WTC11 (cell line): ENCODE data around the gene COG5. TPM values are rescaled to one million over a fixed set of nuclear protein-coding genes. Genes with fewer than 3 reads are reported as not detected.

Experiments
- ATAC-seq: fragments of 200-7000 bp; cut with Tn5 transposase; 2 replicates; pipeline ENCODE4 v1.10.0; 2021; ENCODE audit warnings: mild to moderate bottlenecking, moderate library complexity
- CTCF ChIA-PET: fragments of 300-600 bp; sonication (Branson Sonifier 250); formaldehyde crosslinking; loops from one replicate; lab custom pipeline; 2021; ENCODE audit warnings: antibody characterized with exemption; lab: Charles Lee
- POLR2A ChIA-PET: fragments of 350-600 bp; sonication (Branson Sonifier 250); formaldehyde crosslinking; loops from one replicate; lab custom pipeline; 2021; ENCODE audit warnings: antibody characterized with exemption; lab: Charles Lee
- DNase-seq: peaks from one replicate; pipeline ENCODE4 v3.0.0; 2021; ENCODE audit warnings: low spot score
- H3K27ac Mint-ChIP-seq: 2 replicates; pipeline ENCODE4 v1.8.0; 2021; ENCODE audit warnings: mixed read lengths
- H3K27me3 Mint-ChIP-seq: 2 replicates; pipeline ENCODE4 v1.8.0; 2021; ENCODE audit warnings: low read depth, mild to moderate bottlenecking, moderate library complexity, mixed read lengths
- H3K36me3 Mint-ChIP-seq: 2 replicates; pipeline ENCODE4 v1.8.0; 2021; ENCODE audit warnings: mixed read lengths
- H3K4me1 Mint-ChIP-seq: 2 replicates; pipeline ENCODE4 v1.8.0; 2022; ENCODE audit warnings: mixed read lengths
- H3K4me3 Mint-ChIP-seq: 2 replicates; pipeline ENCODE4 v1.8.0; 2021; ENCODE audit warnings: mild to moderate bottlenecking, moderate library complexity, mixed read lengths
- H3K9me3 Mint-ChIP-seq: 2 replicates; pipeline ENCODE4 v1.8.0; 2021; ENCODE audit warnings: mixed read lengths
- ATF3 ChIP-seq: sonication (generic); formaldehyde crosslinking; conservative IDR thresholded peaks from 2 replicates; pipeline ENCODE4 v1.8.1; 2022; ENCODE audit warnings: mild to moderate bottlenecking, missing genetic modification reagents
- CTCF ChIP-seq: fragments of 200-600 bp; IDR thresholded peaks from 2 replicates; pipeline ENCODE4 v1.8.0; 2022; ENCODE audit warnings: antibody characterized with exemption
- FOXK1 ChIP-seq: sonication (generic); formaldehyde crosslinking; IDR thresholded peaks from 2 replicates; pipeline ENCODE4 v1.8.0; 2022; ENCODE audit warnings: mild to moderate bottlenecking, moderate library complexity, missing genetic modification reagents
- FOXP1 ChIP-seq: sonication (generic); formaldehyde crosslinking; IDR thresholded peaks from 2 replicates; pipeline ENCODE4 v1.8.0; 2022; ENCODE audit warnings: missing genetic modification reagents, mild to moderate bottlenecking, moderate library complexity, borderline replicate concordance
- HMGA2 ChIP-seq: fragments of 250-450 bp; sonication (Bioruptor Pico); IDR thresholded peaks from 2 replicates; pipeline ENCODE4 v1.4.0; 2021; ENCODE audit warnings: mild to moderate bottlenecking, moderate library complexity
- JAZF1 ChIP-seq: fragments of 250-450 bp; sonication (Bioruptor Pico); IDR thresholded peaks from 2 replicates; pipeline ENCODE4 v1.9.0; 2021; ENCODE audit warnings: moderate library complexity, mild to moderate bottlenecking, inconsistent platforms
- JUN ChIP-seq: sonication (generic); formaldehyde crosslinking; IDR thresholded peaks from 2 replicates; pipeline ENCODE4 v1.8.0; 2023; ENCODE audit warnings: mild to moderate bottlenecking, missing genetic modification reagents
- MAX ChIP-seq: sonication (generic); formaldehyde crosslinking; IDR thresholded peaks from 2 replicates; pipeline ENCODE4 v1.8.0; 2022; ENCODE audit warnings: mild to moderate bottlenecking, missing genetic modification reagents
- NR2C2 ChIP-seq: sonication (generic); formaldehyde crosslinking; IDR thresholded peaks from 2 replicates; pipeline ENCODE4 v1.8.0; 2022; ENCODE audit warnings: mild to moderate bottlenecking, missing genetic modification reagents
- OVOL2 ChIP-seq: fragments of 250-450 bp; sonication (Bioruptor Pico); IDR thresholded peaks from 2 replicates; pipeline ENCODE4 v1.9.0; 2021; ENCODE audit warnings: mild to moderate bottlenecking, borderline replicate concordance
- RELA ChIP-seq: sonication (generic); formaldehyde crosslinking; IDR thresholded peaks from 2 replicates; pipeline ENCODE4 v1.8.1; 2022; ENCODE audit warnings: missing genetic modification reagents, mild to moderate bottlenecking, borderline replicate concordance
- SMAD4 ChIP-seq: sonication (generic); formaldehyde crosslinking; IDR thresholded peaks from 2 replicates; pipeline ENCODE4 v1.8.0; 2022; ENCODE audit warnings: mild to moderate bottlenecking, missing genetic modification reagents
- SP1 ChIP-seq: sonication (generic); formaldehyde crosslinking; conservative IDR thresholded peaks from 2 replicates; pipeline ENCODE4 v1.8.1; 2022; ENCODE audit warnings: missing genetic modification reagents
- TEAD4 ChIP-seq: sonication (generic); formaldehyde crosslinking; IDR thresholded peaks from 2 replicates; pipeline ENCODE4 v1.8.0; 2022; ENCODE audit warnings: mild to moderate bottlenecking, missing genetic modification reagents
- ZNF219 ChIP-seq: sonication (generic); formaldehyde crosslinking; IDR thresholded peaks from 2 replicates; pipeline ENCODE4 v1.8.0; 2023; ENCODE audit warnings: missing genetic modification reagents, mild to moderate bottlenecking, borderline replicate concordance
- ZNF532 ChIP-seq: fragments of 250-450 bp; sonication (Bioruptor Pico); IDR thresholded peaks from 2 replicates; pipeline ENCODE4 v1.9.0; 2021; ENCODE audit warnings: mild to moderate bottlenecking, borderline replicate concordance
- ZSCAN18 ChIP-seq: fragments of 250-450 bp; sonication (Bioruptor Pico); IDR thresholded peaks from 2 replicates; pipeline ENCODE4 v2.1.2; 2022; ENCODE audit warnings: mild to moderate bottlenecking, moderate library complexity
- total RNA-seq: library from RNA; stranded (reverse); gene quantifications from 3 replicates; pipeline ENCODE4 v1.2.3, GENCODE V29; 2021

COG5 gene
- total RNA-seq, 1 experiment from 2014 or later: 23.8 TPM

- Mint-ChIP-seq H3K27ac (no peak overlapping the region), H3K27me3 (no peaks in the 10 kb centered on the region), H3K36me3 (no peaks in the 10 kb centered on the region), H3K4me3 (no peak overlapping the region), H3K9me3 (no peaks in the 10 kb centered on the region), H3K4me1 (peaks cover 30% of the 10 kb centered on the region)
- CTCF ChIA-PET: no interaction called here
- DNase-seq: no peak
- POLR2A ChIA-PET: interaction anchor here (0.7 kb wide), 1 partner anchor 193 kb away, joined by 3 read pairs; no protein-coding TSS in a partner anchor
- ATAC-seq: no peak
- TF ChIP-seq RELA (no peak), CTCF (no peak), JUN (CRISPR knock-in tag) (no peak), OVOL2 (CRISPR knock-in tag) (no peak), NR2C2 (CRISPR knock-in tag) (no peak), ZNF219 (CRISPR knock-in tag) (no peak), SP1 (CRISPR knock-in tag) (no peak), ZSCAN18 (CRISPR knock-in tag) (no peak), HMGA2 (no peak), ZNF532 (CRISPR knock-in tag) (no peak), FOXP1 (CRISPR knock-in tag) (no peak), FOXK1 (no peak), TEAD4 (no peak), JAZF1 (CRISPR knock-in tag) (no peak), ATF3 (CRISPR knock-in tag) (no peak), SMAD4 (CRISPR knock-in tag) (no peak), MAX (CRISPR knock-in tag) (no peak)
These were observed 333.4 kb downstream of the COG5 start for GRCh38 chr7:107230334-107230733.

GRCh38 chr7:107228291-107228690, 335.4 kb downstream of the COG5 start:
- no peak for TF ChIP-seq TEAD4
- ChIA-PET POLR2A (interaction anchor here (0.6 kb wide), 1 partner anchor 485 kb away, joined by 3 read pairs; no protein-coding TSS in a partner anchor), CTCF (interaction anchor here (0.9 kb wide), 1 partner anchor 15 kb away, joined by 4 read pairs; no protein-coding TSS in a partner anchor)
- Mint-ChIP-seq H3K27me3 (no peaks in the 10 kb centered on the region), H3K4me3 (no peak overlapping the region), H3K36me3 (no peaks in the 10 kb centered on the region), H3K27ac (no peak overlapping the region), H3K9me3 (no peaks in the 10 kb centered on the region), H3K4me1 (peaks cover 13% of the 10 kb centered on the region)
- DNase-seq (no peak), ATAC-seq (no peak)
